Measurements from ENCODE around the gene ATP8B4. TPM values are rescaled to one million over a fixed set of nuclear protein-coding genes. Genes with fewer than 3 reads are reported as not detected.

The ATP8B4 gene
- polyA plus RNA-seq, 1 of the 3 experiments (the other 2 are of a cell fraction), result 0.03 TPM

DNA sequence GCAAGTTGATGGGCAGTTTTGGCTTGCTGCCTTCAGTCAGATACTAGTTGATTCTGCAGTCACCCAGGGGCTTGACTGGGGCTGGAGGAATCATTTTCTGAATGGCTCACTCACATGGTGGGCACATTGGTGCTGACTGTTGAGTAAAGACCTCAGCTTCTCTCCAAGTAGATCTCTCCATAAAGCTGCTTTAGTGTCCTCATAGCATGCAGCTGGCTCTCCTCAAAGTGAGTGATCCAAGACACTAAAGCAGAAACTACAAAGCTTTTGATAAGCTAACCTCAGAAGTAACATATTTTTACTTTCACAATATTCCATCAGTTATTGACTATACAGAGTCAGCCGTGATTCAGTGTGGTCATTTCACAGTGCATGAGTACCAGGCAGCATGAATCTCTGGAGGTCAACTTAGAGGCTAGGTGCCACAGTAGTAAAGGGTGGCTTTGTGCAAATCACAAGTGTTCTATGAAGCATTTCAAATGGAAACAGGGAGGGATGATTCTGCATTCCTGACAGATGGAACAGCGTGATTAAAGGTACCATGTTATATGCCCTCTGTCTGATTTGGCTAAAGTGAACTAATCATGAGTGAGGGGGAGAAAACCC is 24.3 kb upstream of the ATP8B4 start:
- no peaks in the 10 kb centered on the region for H3K36me3 ChIP-seq (replicated peaks in 1 of 2; ENCODE audit: control insufficient read depth in 1 of 2, insufficient read depth in 2 of 2, low read length in 1 of 2)
- H3K4me1 ChIP-seq (ENCODE audit: control insufficient read depth in 1 of 2, insufficient read depth in 2 of 2, low read depth in 1 of 2, low read length in 1 of 2), result no peaks in the 10 kb centered on the region; a peak in 2 of 4 replicates
- no peak overlapping the region for H3K4me3 ChIP-seq (ENCODE audit: low read depth in 2 of 2, low read length in 1 of 2)
- no peak for TF ChIP-seq TAF1 (IDR thresholded peaks at IDR 0.05; ENCODE audit: borderline replicate concordance, low read depth, low read length)
- no peak for TF ChIP-seq FOXJ3 (CRISPR knock-in tag; IDR thresholded peaks at IDR 0.05)
- TF ChIP-seq, protein P1, sequence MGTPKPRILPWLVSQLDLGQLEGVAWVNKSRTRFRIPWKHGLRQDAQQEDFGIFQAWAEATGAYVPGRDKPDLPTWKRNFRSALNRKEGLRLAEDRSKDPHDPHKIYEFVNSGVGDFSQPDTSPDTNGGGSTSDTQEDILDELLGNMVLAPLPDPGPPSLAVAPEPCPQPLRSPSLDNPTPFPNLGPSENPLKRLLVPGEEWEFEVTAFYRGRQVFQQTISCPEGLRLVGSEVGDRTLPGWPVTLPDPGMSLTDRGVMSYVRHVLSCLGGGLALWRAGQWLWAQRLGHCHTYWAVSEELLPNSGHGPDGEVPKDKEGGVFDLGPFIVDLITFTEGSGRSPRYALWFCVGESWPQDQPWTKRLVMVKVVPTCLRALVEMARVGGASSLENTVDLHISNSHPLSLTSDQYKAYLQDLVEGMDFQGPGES (IDR thresholded peaks at IDR 0.05; ENCODE audit: low read depth, low read length), result no peak
- no peak for TF ChIP-seq NFIC (IDR thresholded peaks at IDR 0.05; ENCODE audit: borderline replicate concordance)
- TF ChIP-seq, protein P2, sequence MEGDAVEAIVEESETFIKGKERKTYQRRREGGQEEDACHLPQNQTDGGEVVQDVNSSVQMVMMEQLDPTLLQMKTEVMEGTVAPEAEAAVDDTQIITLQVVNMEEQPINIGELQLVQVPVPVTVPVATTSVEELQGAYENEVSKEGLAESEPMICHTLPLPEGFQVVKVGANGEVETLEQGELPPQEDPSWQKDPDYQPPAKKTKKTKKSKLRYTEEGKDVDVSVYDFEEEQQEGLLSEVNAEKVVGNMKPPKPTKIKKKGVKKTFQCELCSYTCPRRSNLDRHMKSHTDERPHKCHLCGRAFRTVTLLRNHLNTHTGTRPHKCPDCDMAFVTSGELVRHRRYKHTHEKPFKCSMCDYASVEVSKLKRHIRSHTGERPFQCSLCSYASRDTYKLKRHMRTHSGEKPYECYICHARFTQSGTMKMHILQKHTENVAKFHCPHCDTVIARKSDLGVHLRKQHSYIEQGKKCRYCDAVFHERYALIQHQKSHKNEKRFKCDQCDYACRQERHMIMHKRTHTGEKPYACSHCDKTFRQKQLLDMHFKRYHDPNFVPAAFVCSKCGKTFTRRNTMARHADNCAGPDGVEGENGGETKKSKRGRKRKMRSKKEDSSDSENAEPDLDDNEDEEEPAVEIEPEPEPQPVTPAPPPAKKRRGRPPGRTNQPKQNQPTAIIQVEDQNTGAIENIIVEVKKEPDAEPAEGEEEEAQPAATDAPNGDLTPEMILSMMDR (IDR thresholded peaks at IDR 0.05), result no peak
- TF ChIP-seq SMC3 (IDR thresholded peaks at IDR 0.05; ENCODE audit: low read depth, low read length), result no peak
- TF ChIP-seq, protein P3, sequence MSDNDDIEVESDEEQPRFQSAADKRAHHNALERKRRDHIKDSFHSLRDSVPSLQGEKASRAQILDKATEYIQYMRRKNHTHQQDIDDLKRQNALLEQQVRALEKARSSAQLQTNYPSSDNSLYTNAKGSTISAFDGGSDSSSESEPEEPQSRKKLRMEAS (IDR thresholded peaks at IDR 0.05; ENCODE audit: low read depth), result no peak
- TF ChIP-seq CHD2 (IDR thresholded peaks at IDR 0.05; ENCODE audit: low read length, partially characterized antibody), result no peak
- no peak for TF ChIP-seq RAD21 (IDR thresholded peaks at IDR 0.05; ENCODE audit: low read length)
- TF ChIP-seq, protein P4, sequence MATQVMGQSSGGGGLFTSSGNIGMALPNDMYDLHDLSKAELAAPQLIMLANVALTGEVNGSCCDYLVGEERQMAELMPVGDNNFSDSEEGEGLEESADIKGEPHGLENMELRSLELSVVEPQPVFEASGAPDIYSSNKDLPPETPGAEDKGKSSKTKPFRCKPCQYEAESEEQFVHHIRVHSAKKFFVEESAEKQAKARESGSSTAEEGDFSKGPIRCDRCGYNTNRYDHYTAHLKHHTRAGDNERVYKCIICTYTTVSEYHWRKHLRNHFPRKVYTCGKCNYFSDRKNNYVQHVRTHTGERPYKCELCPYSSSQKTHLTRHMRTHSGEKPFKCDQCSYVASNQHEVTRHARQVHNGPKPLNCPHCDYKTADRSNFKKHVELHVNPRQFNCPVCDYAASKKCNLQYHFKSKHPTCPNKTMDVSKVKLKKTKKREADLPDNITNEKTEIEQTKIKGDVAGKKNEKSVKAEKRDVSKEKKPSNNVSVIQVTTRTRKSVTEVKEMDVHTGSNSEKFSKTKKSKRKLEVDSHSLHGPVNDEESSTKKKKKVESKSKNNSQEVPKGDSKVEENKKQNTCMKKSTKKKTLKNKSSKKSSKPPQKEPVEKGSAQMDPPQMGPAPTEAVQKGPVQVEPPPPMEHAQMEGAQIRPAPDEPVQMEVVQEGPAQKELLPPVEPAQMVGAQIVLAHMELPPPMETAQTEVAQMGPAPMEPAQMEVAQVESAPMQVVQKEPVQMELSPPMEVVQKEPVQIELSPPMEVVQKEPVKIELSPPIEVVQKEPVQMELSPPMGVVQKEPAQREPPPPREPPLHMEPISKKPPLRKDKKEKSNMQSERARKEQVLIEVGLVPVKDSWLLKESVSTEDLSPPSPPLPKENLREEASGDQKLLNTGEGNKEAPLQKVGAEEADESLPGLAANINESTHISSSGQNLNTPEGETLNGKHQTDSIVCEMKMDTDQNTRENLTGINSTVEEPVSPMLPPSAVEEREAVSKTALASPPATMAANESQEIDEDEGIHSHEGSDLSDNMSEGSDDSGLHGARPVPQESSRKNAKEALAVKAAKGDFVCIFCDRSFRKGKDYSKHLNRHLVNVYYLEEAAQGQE (IDR thresholded peaks at IDR 0.05; ENCODE audit: low read depth, low read length), result no peak
- TF ChIP-seq EP300 (IDR thresholded peaks at IDR 0.05; ENCODE audit: borderline replicate concordance in 1 of 2, low read depth in 1 of 2, low read length in 1 of 2), result no peak
- WGBS (ENCODE audit: low lambda C conversion rate), result 86% methylated on average over 2 of the region's 2 CpGs
- DNase-seq, result no peak
- H3K79me2 ChIP-seq (ENCODE audit: insufficient read depth), result no peaks in the 10 kb centered on the region
- ChIA-PET POLR2A (no interaction called here), CTCF (interaction anchor here (0.9 to 1.5 kb wide), 2 partner anchors 93 to 1282 kb away, joined by 3 to 4 read pairs; no protein-coding TSS in a partner anchor)
- no peaks in the 10 kb centered on the region for H3K27me3 ChIP-seq (ENCODE audit: insufficient read depth)
- H3K27ac ChIP-seq (ENCODE audit: low read depth in 2 of 2, low read length in 1 of 2), result no peak overlapping the region
- H3K4me2 ChIP-seq, result no peak overlapping the region
- H3K9me2 ChIP-seq, result no peaks in the 10 kb centered on the region
- no peak overlapping the region for H3K9ac ChIP-seq
- H3F3A ChIP-seq (replicated peaks; ENCODE audit: insufficient read depth), result no peaks in the 10 kb centered on the region
- H2AFZ ChIP-seq (ENCODE audit: low read depth), result no peak overlapping the region
- no peaks in the 10 kb centered on the region for H4K20me1 ChIP-seq (ENCODE audit: insufficient read depth)
- H3K9me3 ChIP-seq, result no peaks in the 10 kb centered on the region

Data from SK-N-SH (cell line).